Right ventricle myocardium superior (tissue), 1 donor: ENCODE measurements around the gene PPM1M. TPM values are rescaled to one million over a fixed set of nuclear protein-coding genes. Genes with fewer than 3 reads are reported as not detected.
"Not testable (repeated sequence)": the region's sequence is repeated elsewhere in the genome, so short reads cannot be mapped to it uniquely, and the experiment has no call there.

ENCODE experiments used
- ATAC-seq: fragments of 200-7000 bp; cut with Tn5 transposase; one replicate; pipeline ENCODE4 v1.9.1; 2020; ENCODE audit warnings: mild to moderate bottlenecking; ENCODE audit not compliant: poor library complexity
- DNase-seq: peaks from one replicate; pipeline ENCODE4 v3.0.0-alpha.2; 2020
- intact Hi-C: fragments of 100-400 bp; cut with DNase I; formaldehyde crosslinking; loops from one replicate; pipeline ENCODE4 v1.11.2; 2022
- total RNA-seq: library from RNA; stranded (reverse); fragmentation: NEBNext Ultra II Directional; extraction: Animal tissue kit (Norgen Biotek cat#: 25700); gene quantifications from one replicate; pipeline ENCODE4 v1.2.1, GENCODE V29; 2021
- donor health status: DM: no; HTN: yes; CAD: no; lungs with severe emphysema.

PPM1M gene
- total RNA-seq, 1 donor from 2014 or later, result 8.4 TPM

- DNase-seq (no peak), ATAC-seq (no peak)
- intact Hi-C loops, result no loop called here
These were observed 36.6 kb downstream of the PPM1M start for GRCh38 chr3:52281981-52282801.

- no peak for DNase-seq
- intact Hi-C loops, result no loop called here
- no peak for ATAC-seq
These were observed 37.7 kb downstream of the PPM1M start for GRCh38 chr3:52283306-52283705.

GRCh38 chr3:52284051-52284450, 38.5 kb downstream of the PPM1M start:
- ATAC-seq, DNase-seq, intact Hi-C loops: not testable (repeated sequence)

GRCh38 chr3:52286777-52287110, 41.2 kb downstream of the PPM1M start:
- DNase-seq, result no peak
- no peak for ATAC-seq
- intact Hi-C loops, result no loop called here

GRCh38 chr3:52288674-52289073, 43.1 kb downstream of the PPM1M start:
- intact Hi-C loops, result no loop called here
- no peak for DNase-seq
- ATAC-seq, result no peak

- ATAC-seq, result no peak
- intact Hi-C loops, result no loop called here
- DNase-seq, result no peak
These were observed 43.8 kb downstream of the PPM1M start for GRCh38 chr3:52289338-52289746.

GRCh38 chr3:52289747-52290595, 44.4 kb downstream of the PPM1M start:
- ATAC-seq (no peak), DNase-seq (no peak)
- intact Hi-C loops, result loop anchor here (5.0 kb wide), 1 partner anchor 52 kb away; no protein-coding TSS in a partner anchor

GRCh38 chr3:52290596-52291507, 45.3 kb downstream of the PPM1M start:
- no peak for DNase-seq
- no peak for ATAC-seq
- intact Hi-C loops, result loop anchor here (5.0 kb wide), 1 partner anchor 51 kb away; no protein-coding TSS in a partner anchor

GRCh38 chr3:52291508-52292181, 46.1 kb downstream of the PPM1M start:
- intact Hi-C loops, result loop anchor here (5.0 kb wide), 1 partner anchor 51 kb away; no protein-coding TSS in a partner anchor
- ATAC-seq, result no peak
- no peak for DNase-seq

- DNase-seq (no peak), ATAC-seq (no peak)
- intact Hi-C loops, result loop anchor here (5.0 kb wide), 1 partner anchor 50 kb away; no protein-coding TSS in a partner anchor
These were observed 46.9 kb downstream of the PPM1M start for GRCh38 chr3:52292247-52293065.

GRCh38 chr3:52293491-52294319, 48.1 kb downstream of the PPM1M start:
- DNase-seq, result no peak

GRCh38 chr3:52294320-52295150, 49.0 kb downstream of the PPM1M start:
- intact Hi-C loops, result loop anchor here (5.0 kb wide), 1 partner anchor 48 kb away; no protein-coding TSS in a partner anchor
- no peak for ATAC-seq
- no peak for DNase-seq

More at GRCh38 chr3:52293491-52294319, 48.1 kb downstream of the PPM1M start:
- ATAC-seq, result no peak
- intact Hi-C loops, result loop anchor here (5.0 kb wide), 1 partner anchor 49 kb away; no protein-coding TSS in a partner anchor

GRCh38 chr3:52295671-52296208, 50.2 kb downstream of the PPM1M start:
- ATAC-seq, result no peak
- intact Hi-C loops, result no loop called here
- no peak for DNase-seq

- intact Hi-C loops, result no loop called here
- DNase-seq, result no peak
- ATAC-seq, result no peak
These were observed 51.9 kb downstream of the PPM1M start for GRCh38 chr3:52297242-52298148.
